K562 (cell line): Measurements from ENCODE around the gene MDH2. TPM values are rescaled to one million over a fixed set of nuclear protein-coding genes. Genes with fewer than 3 reads are reported as not detected.

Experiments
- DPF2 ChIP-seq: fragments of 450-650 bp; IDR thresholded peaks from 2 replicates; pipeline ENCODE4 v1.6.1; 2016
- MTA1 ChIP-seq: fragments of 450-650 bp; IDR thresholded peaks from 2 replicates; pipeline ENCODE4 v1.6.1; 2017; ENCODE audit warnings: borderline replicate concordance
- MYC ChIP-seq, 2 experiments: fragments of 250-450 bp in 1 of 2; sonication (Bioruptor Pico) in 1 of 2; IDR thresholded peaks; 2 replicates each; pipeline versions ENCODE4 v1.5.1 to v1.6.1; 2012 to 2021; ENCODE audit warnings: low read depth in 2 of 2, borderline replicate concordance in 1 of 2, improper control_type of control experiment in 1 of 2, low read length in 1 of 2, mild to moderate bottlenecking in 1 of 2, moderate library complexity in 1 of 2
- RNF219 ChIP-seq: fragments of 250-450 bp; sonication (Bioruptor Pico); IDR thresholded peaks from 2 replicates; pipeline ENCODE4 v1.5.0; 2022; ENCODE audit warnings: mild to moderate bottlenecking
- SMAD4 ChIP-seq: fragments of 250-450 bp; sonication (Bioruptor Pico); conservative IDR thresholded peaks from 2 replicates; pipeline ENCODE4 v1.8.0; 2021; ENCODE audit warnings: inconsistent platforms, mild to moderate bottlenecking, moderate library complexity
- ZNF311 ChIP-seq: fragments of 250-450 bp; sonication (Bioruptor Pico); IDR thresholded peaks from 2 replicates; pipeline ENCODE4 v1.4.0; 2020; ENCODE audit warnings: mild to moderate bottlenecking, moderate library complexity
- ZNF316 ChIP-seq: fragments of 450-650 bp; IDR thresholded peaks from 2 replicates; pipeline ENCODE4 v1.6.1; 2016
- ZNF384 ChIP-seq: IDR thresholded peaks from 2 replicates; pipeline ENCODE4 v1.6.1; 2012; ENCODE audit warnings: low read depth, low read length, improper control_type of control experiment
- ZNF436 ChIP-seq: fragments of 250-450, 450-650 bp; sonication (Bioruptor Pico); formaldehyde crosslinking; IDR thresholded peaks from 2 replicates; pipeline ENCODE4 v1.7.0; 2020; ENCODE audit warnings: mild to moderate bottlenecking
- polyA plus RNA-seq, 8 experiments: library from polyadenylated mRNA; depleted of rRNA in 4 of 8; stranded (reverse) in 5 of 8; unstranded in 3 of 8; fragments of >200 nt; fragmentation: Nextera tagmentation in 2 of 8; fragmentation: Illumina TruSeq in 1 of 8; extraction: Ambion mirVana in 2 of 8; extraction: Trizol in 1 of 8; gene quantifications; 2 replicates each; pipeline versions ENCODE4 v1.2.1 to v1.2.3, GENCODE V29; 2011 to 2014; ENCODE audit warnings: inconsistent platforms in 1 of 8, missing spikeins in 1 of 8
- total RNA-seq, 7 experiments: library from RNA; depleted of rRNA in 6 of 7; stranded (reverse); fragments of >200 nt in 6 of 7; fragmentation: Illumina TruSeq in 2 of 7; extraction: Trizol in 2 of 7; gene quantifications; 2 replicates each; pipeline versions ENCODE4 v1.2.1 to v1.2.3, GENCODE V29; 2011 to 2021; ENCODE audit warnings: low replicate concordance in 1 of 7
- TF ChIP-seq, protein P1 (sequence below): sonication (generic); formaldehyde crosslinking; IDR thresholded peaks from 2 replicates; pipeline ENCODE4 v1.8.1; 2023; ENCODE audit warnings: missing genetic modification reagents, mild to moderate bottlenecking, borderline replicate concordance
- TF ChIP-seq, protein P2 (sequence below): fragments of 250-450 bp; sonication (Bioruptor Pico); IDR thresholded peaks from 2 replicates; pipeline ENCODE4 v1.5.0; 2021; ENCODE audit warnings: mild to moderate bottlenecking, borderline replicate concordance
- TF ChIP-seq, protein P3 (sequence below): fragments of 450-650 bp; IDR thresholded peaks from 2 replicates; pipeline ENCODE4 v1.6.1; 2017; ENCODE audit warnings: antibody characterized with exemption, mild to moderate bottlenecking

MDH2 gene
- total and polyA plus RNA-seq, 9 of the 15 experiments (the other 6 are each of a cell fraction or from before 2014, with no cell fraction given) = 106 to 701 (median 242) TPM

GRCh38 chr7:76047811-76048667 is at the start of gene MDH2, which contains the start of gene STYXL1 (continued):
- TF ChIP-seq, protein P1, sequence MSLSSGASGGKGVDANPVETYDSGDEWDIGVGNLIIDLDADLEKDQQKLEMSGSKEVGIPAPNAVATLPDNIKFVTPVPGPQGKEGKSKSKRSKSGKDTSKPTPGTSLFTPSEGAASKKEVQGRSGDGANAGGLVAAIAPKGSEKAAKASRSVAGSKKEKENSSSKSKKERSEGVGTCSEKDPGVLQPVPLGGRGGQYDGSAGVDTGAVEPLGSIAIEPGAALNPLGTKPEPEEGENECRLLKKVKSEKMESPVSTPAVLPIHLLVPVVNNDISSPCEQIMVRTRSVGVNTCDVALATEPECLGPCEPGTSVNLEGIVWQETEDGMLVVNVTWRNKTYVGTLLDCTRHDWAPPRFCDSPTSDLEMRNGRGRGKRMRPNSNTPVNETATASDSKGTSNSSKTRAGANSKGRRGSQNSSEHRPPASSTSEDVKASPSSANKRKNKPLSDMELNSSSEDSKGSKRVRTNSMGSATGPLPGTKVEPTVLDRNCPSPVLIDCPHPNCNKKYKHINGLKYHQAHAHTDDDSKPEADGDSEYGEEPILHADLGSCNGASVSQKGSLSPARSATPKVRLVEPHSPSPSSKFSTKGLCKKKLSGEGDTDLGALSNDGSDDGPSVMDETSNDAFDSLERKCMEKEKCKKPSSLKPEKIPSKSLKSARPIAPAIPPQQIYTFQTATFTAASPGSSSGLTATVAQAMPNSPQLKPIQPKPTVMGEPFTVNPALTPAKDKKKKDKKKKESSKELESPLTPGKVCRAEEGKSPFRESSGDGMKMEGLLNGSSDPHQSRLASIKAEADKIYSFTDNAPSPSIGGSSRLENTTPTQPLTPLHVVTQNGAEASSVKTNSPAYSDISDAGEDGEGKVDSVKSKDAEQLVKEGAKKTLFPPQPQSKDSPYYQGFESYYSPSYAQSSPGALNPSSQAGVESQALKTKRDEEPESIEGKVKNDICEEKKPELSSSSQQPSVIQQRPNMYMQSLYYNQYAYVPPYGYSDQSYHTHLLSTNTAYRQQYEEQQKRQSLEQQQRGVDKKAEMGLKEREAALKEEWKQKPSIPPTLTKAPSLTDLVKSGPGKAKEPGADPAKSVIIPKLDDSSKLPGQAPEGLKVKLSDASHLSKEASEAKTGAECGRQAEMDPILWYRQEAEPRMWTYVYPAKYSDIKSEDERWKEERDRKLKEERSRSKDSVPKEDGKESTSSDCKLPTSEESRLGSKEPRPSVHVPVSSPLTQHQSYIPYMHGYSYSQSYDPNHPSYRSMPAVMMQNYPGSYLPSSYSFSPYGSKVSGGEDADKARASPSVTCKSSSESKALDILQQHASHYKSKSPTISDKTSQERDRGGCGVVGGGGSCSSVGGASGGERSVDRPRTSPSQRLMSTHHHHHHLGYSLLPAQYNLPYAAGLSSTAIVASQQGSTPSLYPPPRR = no peak
- peak; percentile 76 for TF ChIP-seq SMAD4 (CRISPR knock-in tag)
- TF ChIP-seq ZNF311 (CRISPR knock-in tag) = no peak
- no peak for TF ChIP-seq MTA1
- TF ChIP-seq ZNF384 = peak; percentile 11
- no peak; the same call in 1 of the 2 replicates for TF ChIP-seq DPF2
- no peak for TF ChIP-seq ZNF436 (CRISPR knock-in tag)
- TF ChIP-seq, protein P2, sequence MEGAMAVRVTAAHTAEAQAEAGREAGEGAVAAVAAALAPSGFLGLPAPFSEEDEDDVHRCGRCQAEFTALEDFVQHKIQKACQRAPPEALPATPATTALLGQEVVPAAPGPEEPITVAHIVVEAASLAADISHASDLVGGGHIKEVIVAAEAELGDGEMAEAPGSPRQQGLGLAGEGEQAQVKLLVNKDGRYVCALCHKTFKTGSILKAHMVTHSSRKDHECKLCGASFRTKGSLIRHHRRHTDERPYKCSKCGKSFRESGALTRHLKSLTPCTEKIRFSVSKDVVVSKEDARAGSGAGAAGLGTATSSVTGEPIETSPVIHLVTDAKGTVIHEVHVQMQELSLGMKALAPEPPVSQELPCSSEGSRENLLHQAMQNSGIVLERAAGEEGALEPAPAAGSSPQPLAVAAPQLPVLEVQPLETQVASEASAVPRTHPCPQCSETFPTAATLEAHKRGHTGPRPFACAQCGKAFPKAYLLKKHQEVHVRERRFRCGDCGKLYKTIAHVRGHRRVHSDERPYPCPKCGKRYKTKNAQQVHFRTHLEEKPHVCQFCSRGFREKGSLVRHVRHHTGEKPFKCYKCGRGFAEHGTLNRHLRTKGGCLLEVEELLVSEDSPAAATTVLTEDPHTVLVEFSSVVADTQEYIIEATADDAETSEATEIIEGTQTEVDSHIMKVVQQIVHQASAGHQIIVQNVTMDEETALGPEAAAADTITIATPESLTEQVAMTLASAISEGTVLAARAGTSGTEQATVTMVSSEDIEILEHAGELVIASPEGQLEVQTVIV (CRISPR knock-in tag) = no peak
- TF ChIP-seq RNF219 (CRISPR knock-in tag) = no peak
- peak; percentile 99 for TF ChIP-seq MYC (IDR thresholded peaks at IDR 0.05; ENCODE audit: low read depth, low read length)
- peak; percentile 96; the same call in 1 of the 2 replicates for TF ChIP-seq MYC (CRISPR knock-in tag; IDR thresholded peaks at IDR 0.05; ENCODE audit: borderline replicate concordance, low read depth)
- TF ChIP-seq, protein P3, sequence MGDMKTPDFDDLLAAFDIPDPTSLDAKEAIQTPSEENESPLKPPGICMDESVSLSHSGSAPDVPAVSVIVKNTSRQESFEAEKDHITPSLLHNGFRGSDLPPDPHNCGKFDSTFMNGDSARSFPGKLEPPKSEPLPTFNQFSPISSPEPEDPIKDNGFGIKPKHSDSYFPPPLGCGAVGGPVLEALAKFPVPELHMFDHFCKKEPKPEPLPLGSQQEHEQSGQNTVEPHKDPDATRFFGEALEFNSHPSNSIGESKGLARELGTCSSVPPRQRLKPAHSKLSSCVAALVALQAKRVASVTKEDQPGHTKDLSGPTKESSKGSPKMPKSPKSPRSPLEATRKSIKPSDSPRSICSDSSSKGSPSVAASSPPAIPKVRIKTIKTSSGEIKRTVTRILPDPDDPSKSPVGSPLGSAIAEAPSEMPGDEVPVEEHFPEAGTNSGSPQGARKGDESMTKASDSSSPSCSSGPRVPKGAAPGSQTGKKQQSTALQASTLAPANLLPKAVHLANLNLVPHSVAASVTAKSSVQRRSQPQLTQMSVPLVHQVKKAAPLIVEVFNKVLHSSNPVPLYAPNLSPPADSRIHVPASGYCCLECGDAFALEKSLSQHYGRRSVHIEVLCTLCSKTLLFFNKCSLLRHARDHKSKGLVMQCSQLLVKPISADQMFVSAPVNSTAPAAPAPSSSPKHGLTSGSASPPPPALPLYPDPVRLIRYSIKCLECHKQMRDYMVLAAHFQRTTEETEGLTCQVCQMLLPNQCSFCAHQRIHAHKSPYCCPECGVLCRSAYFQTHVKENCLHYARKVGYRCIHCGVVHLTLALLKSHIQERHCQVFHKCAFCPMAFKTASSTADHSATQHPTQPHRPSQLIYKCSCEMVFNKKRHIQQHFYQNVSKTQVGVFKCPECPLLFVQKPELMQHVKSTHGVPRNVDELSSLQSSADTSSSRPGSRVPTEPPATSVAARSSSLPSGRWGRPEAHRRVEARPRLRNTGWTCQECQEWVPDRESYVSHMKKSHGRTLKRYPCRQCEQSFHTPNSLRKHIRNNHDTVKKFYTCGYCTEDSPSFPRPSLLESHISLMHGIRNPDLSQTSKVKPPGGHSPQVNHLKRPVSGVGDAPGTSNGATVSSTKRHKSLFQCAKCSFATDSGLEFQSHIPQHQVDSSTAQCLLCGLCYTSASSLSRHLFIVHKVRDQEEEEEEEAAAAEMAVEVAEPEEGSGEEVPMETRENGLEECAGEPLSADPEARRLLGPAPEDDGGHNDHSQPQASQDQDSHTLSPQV = peak; percentile 35; the same call in 1 of the 2 replicates
- TF ChIP-seq ZNF316 = peak; percentile 33; the same call in 1 of the 2 replicates
